ENCODE measurements around the gene PCSK4.
A peak's percentile ranks its signal among the peaks of the same experiment; 100 is the strongest.

Gene PCSK4

GRCh38 chr19:1509602-1510441 lies 19.7 kb upstream of the PCSK4 start:
- Histone ChIP-seq H3K4me1 (ENCODE audit: insufficient read depth, low read length) (no peaks in the 10 kb centered on the region), H3K27me3 (ENCODE audit: insufficient read depth, low read length) (peaks cover 66% of the 10 kb centered on the region)

GRCh38 chr19:1508507-1508856 lies 18.3 kb upstream of the PCSK4 start:
- H3K36me3 ChIP-seq (ENCODE audit: insufficient read depth, low read depth, low read length): no peaks in the 10 kb centered on the region
- no peaks in the 10 kb centered on the region for H3K9me3 ChIP-seq (ENCODE audit: insufficient read depth, low read depth, low read length)
- H3K4me3 ChIP-seq (ENCODE audit: low read length): peak overlapping the region; percentile 45; the same call in 1 of the 2 replicates
- no peaks in the 10 kb centered on the region for H3K4me1 ChIP-seq (ENCODE audit: insufficient read depth, low read length)
- peaks cover 68% of the 10 kb centered on the region for H3K27me3 ChIP-seq (ENCODE audit: insufficient read depth, low read length)
- H3K9ac ChIP-seq (ENCODE audit: low read depth, low read length): no peak overlapping the region
- H3K27ac ChIP-seq (ENCODE audit: low read length): no peak overlapping the region

More at GRCh38 chr19:1509602-1510441, 19.7 kb upstream of the PCSK4 start:
- H3K4me3 ChIP-seq (ENCODE audit: low read length): no peak overlapping the region
- no peak overlapping the region for H3K9ac ChIP-seq (ENCODE audit: low read depth, low read length)
- H3K9me3 ChIP-seq (ENCODE audit: insufficient read depth, low read depth, low read length): no peaks in the 10 kb centered on the region
- no peaks in the 10 kb centered on the region for H3K36me3 ChIP-seq (ENCODE audit: insufficient read depth, low read depth, low read length)
- no peak overlapping the region for H3K27ac ChIP-seq (ENCODE audit: low read length)

- H3K36me3 ChIP-seq (ENCODE audit: insufficient read depth, low read depth, low read length): no peaks in the 10 kb centered on the region
- H3K27ac ChIP-seq (ENCODE audit: low read length): no peak overlapping the region
- peak overlapping the region; percentile 77 for H3K4me3 ChIP-seq (ENCODE audit: low read length)
- no peaks in the 10 kb centered on the region for H3K4me1 ChIP-seq (ENCODE audit: insufficient read depth, low read length)
- H3K9ac ChIP-seq (ENCODE audit: low read depth, low read length): peak overlapping the region; percentile 69; the same call in 1 of the 2 replicates
- H3K27me3 ChIP-seq (ENCODE audit: insufficient read depth, low read length): peaks cover 71% of the 10 kb centered on the region
- H3K9me3 ChIP-seq (ENCODE audit: insufficient read depth, low read depth, low read length): no peaks in the 10 kb centered on the region
Observed at GRCh38 chr19:1507763-1508506, 17.8 kb upstream of the PCSK4 start.

- H3K9ac ChIP-seq (ENCODE audit: low read depth, low read length): no peak overlapping the region
- H3K9me3 ChIP-seq (ENCODE audit: insufficient read depth, low read depth, low read length): no peaks in the 10 kb centered on the region
- peaks cover 72% of the 10 kb centered on the region for H3K27me3 ChIP-seq (ENCODE audit: insufficient read depth, low read length)
- no peaks in the 10 kb centered on the region for H3K4me1 ChIP-seq (ENCODE audit: insufficient read depth, low read length)
- no peaks in the 10 kb centered on the region for H3K36me3 ChIP-seq (ENCODE audit: insufficient read depth, low read depth, low read length)
- peak overlapping the region; percentile 77 for H3K4me3 ChIP-seq (ENCODE audit: low read length)
- no peak overlapping the region for H3K27ac ChIP-seq (ENCODE audit: low read length)
Observed at GRCh38 chr19:1507192-1507660, 17.1 kb upstream of the PCSK4 start.

GRCh38 chr19:1505991-1506881 lies 16.1 kb upstream of the PCSK4 start:
- Histone ChIP-seq H3K9ac (ENCODE audit: low read depth, low read length) (no peak overlapping the region), H3K27me3 (ENCODE audit: insufficient read depth, low read length) (peaks cover 63% of the 10 kb centered on the region), H3K4me1 (ENCODE audit: insufficient read depth, low read length) (no peaks in the 10 kb centered on the region)

GRCh38 chr19:1505012-1505411 lies 14.9 kb upstream of the PCSK4 start:
- H3K9ac ChIP-seq (ENCODE audit: low read depth, low read length): no peak overlapping the region
- no peaks in the 10 kb centered on the region for H3K36me3 ChIP-seq (ENCODE audit: insufficient read depth, low read depth, low read length)
- H3K4me3 ChIP-seq (ENCODE audit: low read length): no peak overlapping the region
- H3K27ac ChIP-seq (ENCODE audit: low read length): no peak overlapping the region
- H3K27me3 ChIP-seq (ENCODE audit: insufficient read depth, low read length): peaks cover 51% of the 10 kb centered on the region
- H3K4me1 ChIP-seq (ENCODE audit: insufficient read depth, low read length): no peaks in the 10 kb centered on the region
- H3K9me3 ChIP-seq (ENCODE audit: insufficient read depth, low read depth, low read length): peaks cover 2% of the 10 kb centered on the region; the same call in 1 of the 2 replicates

More at GRCh38 chr19:1505991-1506881, 16.1 kb upstream of the PCSK4 start:
- no peak overlapping the region for H3K27ac ChIP-seq (ENCODE audit: low read length)
- no peaks in the 10 kb centered on the region for H3K36me3 ChIP-seq (ENCODE audit: insufficient read depth, low read depth, low read length)
- no peak overlapping the region for H3K4me3 ChIP-seq (ENCODE audit: low read length)
- no peaks in the 10 kb centered on the region for H3K9me3 ChIP-seq (ENCODE audit: insufficient read depth, low read depth, low read length)

- Histone ChIP-seq H3K4me1 (ENCODE audit: insufficient read depth, low read length) (no peaks in the 10 kb centered on the region), H3K27ac (ENCODE audit: low read length) (no peak overlapping the region), H3K27me3 (ENCODE audit: insufficient read depth, low read length) (peaks cover 43% of the 10 kb centered on the region), H3K9me3 (ENCODE audit: insufficient read depth, low read depth, low read length) (peaks cover 4% of the 10 kb centered on the region; the same call in 1 of the 2 replicates), H3K36me3 (ENCODE audit: insufficient read depth, low read depth, low read length) (no peaks in the 10 kb centered on the region), H3K9ac (ENCODE audit: low read depth, low read length) (no peak overlapping the region), H3K4me3 (ENCODE audit: low read length) (peak overlapping the region; percentile 29; the same call in 1 of the 2 replicates)
Observed at GRCh38 chr19:1503925-1504773, 14.0 kb upstream of the PCSK4 start.

GRCh38 chr19:1503089-1503924 lies 13.2 kb upstream of the PCSK4 start:
- H3K9ac ChIP-seq (ENCODE audit: low read depth, low read length): no peak overlapping the region

GRCh38 chr19:1502433-1503088 lies 12.4 kb upstream of the PCSK4 start:
- H3K9ac ChIP-seq (ENCODE audit: low read depth, low read length): no peak overlapping the region
- H3K27me3 ChIP-seq (ENCODE audit: insufficient read depth, low read length): peaks cover 37% of the 10 kb centered on the region
- H3K36me3 ChIP-seq (ENCODE audit: insufficient read depth, low read depth, low read length): no peaks in the 10 kb centered on the region
- peaks cover 4% of the 10 kb centered on the region; the same call in 1 of the 2 replicates for H3K9me3 ChIP-seq (ENCODE audit: insufficient read depth, low read depth, low read length)
- no peak overlapping the region for H3K27ac ChIP-seq (ENCODE audit: low read length)
- H3K4me3 ChIP-seq (ENCODE audit: low read length): no peak overlapping the region
- H3K4me1 ChIP-seq (ENCODE audit: insufficient read depth, low read length): no peaks in the 10 kb centered on the region

More at GRCh38 chr19:1503089-1503924, 13.2 kb upstream of the PCSK4 start:
- H3K4me3 ChIP-seq (ENCODE audit: low read length): peak overlapping the region; percentile 29; the same call in 1 of the 2 replicates
- peaks cover 37% of the 10 kb centered on the region for H3K27me3 ChIP-seq (ENCODE audit: insufficient read depth, low read length)
- H3K4me1 ChIP-seq (ENCODE audit: insufficient read depth, low read length): no peaks in the 10 kb centered on the region
- no peak overlapping the region for H3K27ac ChIP-seq (ENCODE audit: low read length)
- H3K9me3 ChIP-seq (ENCODE audit: insufficient read depth, low read depth, low read length): peaks cover 4% of the 10 kb centered on the region; the same call in 1 of the 2 replicates
- H3K36me3 ChIP-seq (ENCODE audit: insufficient read depth, low read depth, low read length): no peaks in the 10 kb centered on the region
